HG03565 (cell line): Measurements from ENCODE around the gene LHFPL6.

ENCODE experiments used
- ATAC-seq: cut with Tn5 transposase; IDR thresholded peaks from one replicate; pipeline ENCODE4 v1.9.1; 2021; ENCODE audit warnings: mild to moderate bottlenecking, moderate library complexity; ENCODE audit not compliant: unreplicated experiment

LHFPL6 gene

DNA sequence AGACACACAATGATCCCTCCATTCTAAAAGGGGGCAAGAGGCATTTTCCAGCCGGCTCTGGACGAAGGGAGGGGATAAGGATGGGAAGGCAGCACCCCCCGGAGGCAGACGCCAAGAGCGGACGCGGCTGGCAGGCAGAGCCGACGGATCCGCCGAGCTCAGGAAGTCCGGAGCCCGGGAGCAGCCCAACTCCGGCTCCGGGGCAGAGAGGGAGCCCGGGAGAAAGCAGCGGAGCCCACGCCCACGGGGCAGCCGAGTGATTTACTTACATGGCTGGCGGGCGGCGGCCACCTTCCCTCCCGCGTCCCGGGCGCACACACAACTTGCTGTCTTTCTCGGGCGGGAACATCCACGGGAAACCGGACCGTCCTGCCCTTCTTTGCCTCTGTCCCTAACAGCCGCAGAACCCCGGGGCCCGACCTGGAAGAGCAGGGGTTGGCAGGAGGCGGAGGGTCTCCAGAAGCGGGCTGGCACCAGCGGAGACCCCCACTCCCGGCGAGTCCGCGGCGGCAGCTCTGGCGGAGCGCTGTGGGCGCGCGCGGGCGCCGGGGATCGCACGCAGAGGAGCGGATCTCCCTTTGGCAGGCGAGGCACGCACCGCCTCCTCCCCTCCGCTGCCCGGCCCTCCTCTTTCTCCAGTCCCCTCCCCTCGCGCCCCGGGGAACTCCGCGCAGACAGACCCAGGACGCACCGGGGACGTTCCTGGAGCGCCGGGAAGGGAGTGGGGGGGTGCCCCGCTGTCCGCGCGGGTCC, at the start of gene LHFPL6:
LHFPL6 (minus strand) TSS at position 580 of the 753 bp plus-strand sequence.
- ATAC-seq: peak; percentile 74

DNA sequence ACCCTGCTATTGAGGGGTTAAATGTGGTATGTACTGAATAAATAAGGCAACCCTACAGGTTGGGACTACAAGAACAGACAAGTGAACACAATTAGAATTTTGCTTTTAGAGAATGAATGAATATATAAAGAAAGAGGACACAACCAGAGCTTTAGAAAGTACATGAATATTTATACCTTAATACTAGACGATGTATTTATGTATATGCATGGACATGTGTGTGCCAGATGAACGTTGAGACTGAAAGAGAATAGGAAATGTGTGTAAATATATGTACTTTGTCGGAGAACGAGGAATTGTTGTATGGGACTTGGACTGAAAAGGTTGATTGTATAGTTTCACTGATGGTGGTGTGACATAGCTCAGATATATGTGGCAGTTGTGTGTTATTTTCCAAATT, 43.1 kb upstream of the LHFPL6 start:
- no peak for ATAC-seq

DNA sequence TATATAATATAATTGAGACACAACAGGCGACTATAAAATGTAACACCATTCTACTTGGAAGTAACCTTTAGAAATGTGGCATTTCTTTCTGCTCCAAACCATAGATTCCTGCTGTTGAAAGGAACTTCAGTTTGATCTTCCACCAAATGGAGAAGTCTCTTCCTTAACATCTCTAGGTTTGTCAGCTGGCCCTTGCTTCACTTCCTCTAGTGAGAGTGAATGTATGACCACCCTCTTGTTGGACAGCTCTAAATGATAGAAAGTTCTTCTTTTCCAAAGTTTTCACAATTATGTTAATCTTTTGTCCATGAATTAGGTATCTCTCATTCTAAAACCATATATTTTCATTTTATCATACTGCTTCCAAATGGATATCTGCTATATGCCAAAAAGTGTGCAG, 38.7 kb upstream of the LHFPL6 start:
- no peak for ATAC-seq

DNA sequence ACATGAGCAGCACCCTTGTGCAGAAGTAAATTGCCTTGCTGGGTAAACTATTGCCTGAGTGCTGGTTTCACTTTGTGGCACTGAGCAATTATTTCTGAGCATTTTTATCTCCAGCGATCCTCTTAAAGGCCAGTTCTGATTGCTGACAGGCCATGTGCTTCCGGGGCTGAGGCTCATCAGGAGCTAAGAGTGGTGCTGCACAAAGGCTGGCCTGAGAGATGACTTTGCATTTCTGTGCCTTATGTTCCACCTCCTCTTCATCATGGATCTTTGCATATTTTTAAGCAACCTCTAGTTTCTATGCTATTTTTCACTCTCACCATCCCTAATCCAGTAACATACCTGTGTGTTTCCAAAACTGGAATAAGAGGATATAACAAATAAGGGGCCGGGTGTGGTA, 34.9 kb upstream of the LHFPL6 start:
- no peak for ATAC-seq

DNA sequence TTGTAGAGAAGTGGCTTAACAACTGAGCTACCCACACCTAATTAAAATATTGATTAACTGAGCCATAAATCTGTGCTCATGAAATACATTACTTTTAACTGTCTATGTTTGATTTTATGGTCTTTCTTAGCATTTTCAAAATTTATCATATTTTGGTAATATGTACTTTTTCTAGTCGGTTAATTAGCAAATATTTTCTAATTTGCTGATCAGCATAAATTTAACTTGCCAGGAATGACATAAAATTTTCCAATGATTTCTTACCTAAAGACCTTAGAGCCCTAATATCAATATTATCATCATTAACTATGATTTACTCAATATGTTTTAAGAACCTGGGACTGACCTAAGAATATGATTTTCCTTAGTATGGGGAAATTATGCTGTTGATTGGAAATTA, 32.6 kb upstream of the LHFPL6 start:
- ATAC-seq: no peak

DNA sequence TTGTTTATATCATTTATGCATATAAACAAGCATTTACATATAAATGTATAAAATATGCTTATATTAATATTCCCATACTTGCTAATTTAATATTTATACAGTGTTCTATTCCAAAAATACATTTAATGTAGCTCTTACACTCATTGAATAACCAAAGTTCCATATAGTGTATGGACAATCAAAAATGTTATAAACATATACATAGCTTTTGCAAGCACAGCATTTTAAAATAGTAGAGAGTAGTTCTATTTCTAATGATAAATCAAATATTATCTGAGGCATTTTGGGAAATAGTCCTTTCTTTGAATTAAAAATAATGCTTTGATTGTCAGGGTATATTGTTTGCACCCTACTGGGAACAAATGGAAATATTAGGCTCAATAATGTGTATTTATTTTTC, 30.0 kb upstream of the LHFPL6 start:
- ATAC-seq: no peak

DNA sequence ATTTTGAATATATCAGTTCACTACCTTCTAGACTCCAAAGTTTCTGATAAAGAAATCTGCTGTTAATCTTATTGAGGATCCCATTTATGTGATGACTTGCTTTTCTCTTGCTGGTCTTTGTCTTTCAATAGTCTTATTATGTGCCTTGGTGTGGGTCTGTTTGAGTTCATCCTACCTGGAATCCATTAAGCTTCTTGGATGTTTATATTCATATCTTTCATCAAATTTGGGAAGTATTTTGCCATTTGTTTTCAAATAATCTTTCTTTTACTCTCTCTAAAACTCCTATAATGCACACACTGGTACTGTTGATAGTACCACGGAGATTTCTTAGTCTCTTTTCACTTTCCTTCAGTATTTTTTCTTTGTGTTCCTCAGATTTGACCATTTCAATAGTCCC, 28.3 kb upstream of the LHFPL6 start:
- no peak for ATAC-seq

DNA sequence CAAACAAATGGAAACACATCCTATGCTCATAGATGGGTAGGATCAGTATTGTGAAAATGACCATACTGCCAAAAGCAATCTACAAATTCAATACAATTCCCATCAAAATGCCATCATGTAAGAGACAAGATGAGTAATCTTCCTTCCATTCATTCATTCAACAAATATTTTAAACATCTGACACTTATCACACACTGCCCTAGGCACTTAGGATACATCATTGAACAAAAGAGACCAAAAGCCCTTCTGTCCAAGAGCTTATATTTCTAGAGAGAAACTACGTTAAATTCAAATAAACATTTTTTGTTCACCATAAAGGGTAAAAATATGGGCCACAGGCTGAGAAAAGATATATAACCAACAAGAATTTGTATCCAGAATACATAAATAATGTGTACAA, 20.5 kb upstream of the LHFPL6 start:
- no peak for ATAC-seq

DNA sequence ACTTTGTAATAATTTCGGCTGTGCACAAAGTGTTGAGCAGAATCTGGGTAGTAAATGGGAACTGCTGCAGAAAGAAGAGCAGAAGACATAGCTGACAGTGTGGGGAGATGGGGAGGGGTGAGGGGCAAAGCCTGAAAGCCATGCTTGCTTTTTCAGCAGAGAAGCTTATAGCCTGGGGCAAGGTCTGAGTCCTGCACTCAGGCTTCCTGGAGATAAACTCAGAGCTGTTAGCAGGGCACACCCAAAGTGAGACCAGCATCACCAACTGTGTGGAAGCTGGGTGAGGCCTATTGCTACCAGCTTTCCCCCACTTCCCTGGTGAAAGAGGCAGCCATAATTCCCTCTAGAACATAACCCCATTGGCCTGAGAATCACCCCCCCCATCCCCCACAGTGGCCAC, 15.6 kb upstream of the LHFPL6 start:
- no peak for ATAC-seq

DNA sequence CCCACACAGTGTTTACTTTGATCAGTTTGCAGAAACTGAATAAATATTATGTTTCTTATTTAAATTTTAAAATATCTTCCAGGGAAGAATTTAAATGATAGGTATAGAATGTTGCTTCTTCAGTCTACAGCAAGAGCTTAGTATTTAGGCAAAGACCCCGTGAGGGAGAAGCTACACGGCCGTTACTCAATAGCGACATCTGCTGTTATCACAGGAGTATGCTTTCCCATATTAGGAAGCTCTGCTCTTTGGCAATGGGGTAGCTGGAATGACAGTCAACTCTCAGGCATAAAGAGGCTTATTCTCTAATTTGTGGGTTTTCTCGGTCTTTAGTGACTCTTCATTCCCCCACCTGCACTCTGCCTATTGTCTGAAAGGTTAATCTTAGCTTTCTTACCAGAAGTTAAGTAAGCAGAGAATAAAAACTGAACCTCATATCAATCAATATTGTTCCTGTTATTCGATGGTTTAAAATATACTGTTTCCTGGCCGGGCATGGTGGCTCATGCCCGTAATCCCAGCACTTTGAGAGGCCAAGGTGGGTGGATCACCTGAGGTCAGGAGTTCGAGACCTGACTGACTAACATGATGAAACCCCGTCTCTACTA, 13.2 kb upstream of the LHFPL6 start:
- peak; percentile 56 for ATAC-seq

DNA sequence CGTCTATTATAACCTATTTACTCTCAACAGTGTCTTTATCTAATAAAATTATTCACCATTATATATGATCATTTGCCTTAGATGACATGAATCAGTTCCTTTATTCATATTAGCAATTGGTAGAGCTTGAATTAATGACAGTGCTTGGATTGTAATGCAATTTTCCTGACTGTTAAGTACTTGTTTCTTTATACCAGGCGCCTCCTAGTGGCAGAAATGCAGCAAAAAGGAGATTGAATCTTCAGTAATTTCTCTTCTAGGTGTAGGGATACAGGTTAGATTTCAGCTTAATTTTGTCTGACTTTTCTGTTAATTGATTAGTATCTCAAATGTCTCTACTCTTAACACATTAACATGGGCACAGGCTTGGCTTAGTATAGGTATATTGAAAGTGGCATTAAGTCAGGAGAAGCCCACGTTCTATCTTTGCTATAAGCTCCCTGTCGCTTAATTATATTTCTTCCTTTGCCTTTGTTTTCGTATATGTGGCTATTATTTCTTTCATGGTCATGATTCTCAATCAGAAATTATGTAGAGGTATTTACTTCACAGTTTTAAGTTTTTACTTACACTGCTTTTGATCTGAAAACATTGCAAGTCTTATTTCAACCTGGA, 9.1 kb upstream of the LHFPL6 start:
- ATAC-seq: peak; percentile 69

DNA sequence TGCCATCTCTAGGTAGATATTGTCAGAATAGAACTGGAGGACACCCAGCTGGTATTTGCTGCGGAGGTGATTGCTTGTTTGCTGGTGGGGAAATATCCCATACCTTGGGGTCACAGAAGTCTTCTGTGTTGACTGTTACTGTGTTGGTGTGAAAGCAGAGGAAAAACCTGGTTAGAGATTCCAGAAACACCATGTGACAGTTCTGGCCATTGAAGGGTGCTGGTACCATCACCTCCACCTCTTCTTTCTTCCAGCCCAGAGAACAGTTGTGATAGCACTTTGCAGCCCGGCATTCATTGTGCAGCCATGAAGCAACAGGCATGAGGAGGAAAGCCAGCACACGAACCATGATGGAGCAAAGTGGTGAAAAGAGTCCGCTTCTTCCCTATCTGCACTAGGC, 4.9 kb upstream of the LHFPL6 start:
- no peak for ATAC-seq

DNA sequence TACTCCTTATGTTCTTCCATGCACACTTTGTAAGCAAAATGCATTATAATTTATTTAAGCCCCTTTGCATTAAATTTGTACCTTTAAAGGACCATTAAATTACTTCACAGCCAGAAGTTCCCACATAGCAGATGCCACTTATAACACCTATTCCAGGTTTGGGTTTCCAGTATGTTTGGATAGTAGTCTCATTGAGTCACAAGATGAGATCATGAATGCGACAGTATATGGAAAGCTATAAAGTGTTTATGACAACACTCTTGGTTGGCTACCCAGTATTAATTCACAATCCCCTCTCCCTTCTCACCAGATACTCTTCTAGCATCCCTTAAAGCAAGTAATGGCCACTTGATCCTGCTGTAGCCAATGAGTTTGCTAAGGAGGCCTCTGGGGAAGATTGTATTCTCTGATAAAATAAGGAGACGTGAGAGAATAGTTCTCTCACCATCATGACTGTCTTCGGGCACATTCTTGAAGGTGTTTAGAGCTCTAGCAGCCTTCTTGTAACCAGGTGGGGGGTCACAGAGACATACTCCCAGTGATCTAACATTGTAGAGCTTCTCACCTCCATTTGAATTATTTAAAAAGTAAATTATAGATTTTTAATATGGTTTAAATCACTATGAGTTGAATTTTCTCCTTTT, 2.8 kb upstream of the LHFPL6 start:
- ATAC-seq: no peak

DNA sequence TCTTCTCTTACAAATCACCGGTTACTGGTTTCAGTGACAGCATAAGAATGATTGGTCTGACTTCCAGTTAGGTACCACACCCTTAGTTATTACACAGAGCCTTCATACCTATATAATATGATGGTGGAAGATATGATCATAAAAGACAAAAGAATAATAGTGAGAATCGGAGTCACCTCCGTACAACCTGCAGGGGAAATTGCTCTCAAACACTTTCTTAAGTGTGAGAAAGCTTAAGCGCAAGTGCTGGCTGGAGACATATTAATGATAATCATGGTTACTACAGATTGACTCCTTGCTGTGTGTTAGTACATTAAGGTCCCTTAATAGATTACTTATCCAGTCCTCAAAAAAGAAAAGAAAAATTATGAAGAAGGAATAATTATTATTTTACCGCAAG, 1.8 kb upstream of the LHFPL6 start:
- no peak for ATAC-seq

DNA sequence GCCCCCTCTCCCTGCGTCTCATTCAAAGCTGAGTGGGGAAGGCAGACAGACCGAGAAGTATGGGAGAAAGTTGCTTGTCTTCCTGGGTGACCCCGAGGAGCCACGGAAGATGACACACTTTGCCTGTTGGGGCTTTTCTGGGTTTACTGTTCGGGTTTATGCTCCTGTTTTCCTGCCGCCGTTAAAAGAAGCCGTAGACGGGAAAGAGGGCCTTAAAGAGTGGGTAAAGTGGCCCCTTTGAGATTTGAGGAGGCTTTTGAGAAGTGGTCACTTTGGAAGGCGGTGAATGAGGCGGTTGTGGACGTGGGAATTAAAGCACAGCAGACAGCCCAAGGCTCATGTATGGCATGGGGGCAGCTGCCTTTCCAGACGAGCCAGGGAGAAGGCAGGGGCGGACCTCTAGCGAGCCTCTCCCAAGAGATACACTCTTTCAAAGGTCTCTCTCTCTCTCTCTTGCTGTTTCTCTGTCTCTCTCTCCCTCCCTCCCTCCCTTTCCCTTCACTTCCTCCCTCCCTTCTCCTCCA, 493 bp upstream of the LHFPL6 start:
- peak; percentile 17 for ATAC-seq

DNA sequence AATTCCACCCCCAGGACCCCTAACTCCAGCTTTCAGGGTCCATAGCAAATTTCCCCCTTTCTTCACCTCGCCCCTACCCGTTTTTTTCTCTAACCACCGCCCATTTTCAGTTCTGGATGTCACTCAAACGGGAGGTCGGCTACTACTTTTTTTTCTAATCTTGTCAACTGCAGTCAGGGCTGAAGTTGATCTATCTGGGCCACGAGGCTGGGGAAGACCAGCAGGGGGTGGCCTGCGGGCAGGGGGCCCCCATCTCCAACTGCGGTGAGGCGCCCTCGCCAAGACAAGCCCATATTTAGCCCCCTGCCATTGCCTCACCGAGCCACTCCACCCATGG, 748 bp downstream of the LHFPL6 start:
- peak; percentile 25 for ATAC-seq

DNA sequence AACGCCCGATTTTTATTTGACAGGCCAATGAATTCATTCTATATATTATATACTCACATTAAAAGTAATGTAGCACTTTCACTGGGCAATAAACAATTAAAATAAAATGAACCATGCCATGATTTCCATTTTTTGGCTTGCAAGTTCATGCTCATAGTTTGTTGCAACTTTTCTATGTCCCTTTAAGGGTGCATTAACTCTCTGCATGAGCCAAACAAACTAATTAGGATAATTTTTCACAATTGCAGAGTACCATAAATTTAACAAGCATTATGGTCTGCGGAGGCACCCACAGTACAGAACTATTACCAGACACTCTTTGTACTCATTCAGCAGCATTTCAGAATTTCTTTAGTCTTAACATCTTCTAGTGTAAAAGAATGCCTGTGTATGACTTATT, 1.4 kb downstream of the LHFPL6 start:
- ATAC-seq: no peak

DNA sequence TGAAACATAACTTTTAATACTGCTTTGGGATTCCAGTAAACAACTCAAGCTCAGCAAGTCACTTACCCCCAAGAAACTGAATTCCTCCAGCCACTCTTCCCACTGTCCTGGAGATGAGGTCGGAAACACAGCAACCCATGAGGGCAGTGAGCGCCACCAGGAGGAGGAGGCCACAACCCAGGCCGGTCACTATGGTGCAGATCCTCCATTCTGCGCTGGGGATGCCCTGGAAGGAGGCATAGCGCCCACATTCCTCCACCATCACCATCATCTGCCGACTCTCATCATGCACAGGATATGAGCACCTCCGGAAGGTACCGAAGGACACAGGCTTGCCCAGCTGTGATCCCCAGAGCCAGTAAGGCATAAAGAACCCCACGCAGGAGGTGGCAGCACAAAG, 2.2 kb downstream of the LHFPL6 start:
- ATAC-seq: no peak

DNA sequence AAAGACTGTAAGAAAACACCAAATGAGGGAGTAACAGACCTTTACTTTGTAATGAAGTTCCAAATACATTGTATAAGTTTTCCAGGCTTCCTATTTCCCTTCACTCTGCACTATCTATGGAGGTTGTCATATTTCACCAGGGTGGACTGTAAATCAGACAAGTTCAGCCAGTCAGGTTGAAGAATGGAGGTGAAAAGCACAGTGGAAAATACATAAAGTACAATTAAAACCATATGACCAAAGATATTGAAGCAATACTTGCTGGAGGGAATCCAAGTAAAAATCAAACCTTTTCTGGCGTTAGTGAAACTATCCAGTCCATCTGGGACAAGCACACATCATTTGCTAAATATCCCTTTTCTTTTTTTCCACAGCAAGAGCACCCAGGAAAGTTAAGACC, 3.2 kb downstream of the LHFPL6 start:
- ATAC-seq: no peak

DNA sequence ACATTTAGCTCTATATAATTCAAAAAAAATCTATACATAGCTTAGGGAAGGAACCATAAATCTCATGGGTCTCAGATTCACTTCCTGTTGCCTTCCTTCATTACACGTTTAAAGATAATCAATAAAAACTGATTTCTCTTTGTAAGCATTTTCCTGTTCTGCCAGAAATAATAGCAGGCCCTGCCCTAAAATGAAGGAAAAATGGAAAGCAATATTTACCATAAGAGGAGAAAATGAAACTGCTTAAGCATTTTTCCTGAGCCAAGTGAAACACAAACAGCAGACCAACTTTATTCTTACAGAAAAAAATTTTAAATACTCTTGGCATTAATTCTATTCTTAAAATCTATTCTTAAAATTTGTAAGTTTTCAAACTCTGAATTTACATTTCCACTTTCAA, 4.0 kb downstream of the LHFPL6 start:
- no peak for ATAC-seq

DNA sequence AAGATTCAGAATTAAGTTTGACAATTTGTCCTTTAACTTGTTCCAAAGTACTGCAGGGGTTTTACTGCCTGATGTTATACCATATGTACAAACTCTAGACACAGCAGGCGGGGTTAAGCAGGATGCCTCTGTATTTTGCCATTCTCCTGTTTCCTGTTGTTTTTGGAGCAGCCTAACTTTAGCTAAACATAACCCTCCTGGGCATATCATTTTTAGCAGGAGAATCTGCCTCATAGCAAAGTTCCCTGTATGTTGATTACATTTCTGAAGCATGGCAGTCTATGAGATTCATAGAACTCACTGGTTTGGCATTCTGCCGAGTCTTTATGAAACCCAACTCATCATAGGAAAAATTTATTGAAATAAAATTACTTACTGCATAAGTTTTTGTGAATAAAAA, 5.2 kb downstream of the LHFPL6 start:
- ATAC-seq: no peak

DNA sequence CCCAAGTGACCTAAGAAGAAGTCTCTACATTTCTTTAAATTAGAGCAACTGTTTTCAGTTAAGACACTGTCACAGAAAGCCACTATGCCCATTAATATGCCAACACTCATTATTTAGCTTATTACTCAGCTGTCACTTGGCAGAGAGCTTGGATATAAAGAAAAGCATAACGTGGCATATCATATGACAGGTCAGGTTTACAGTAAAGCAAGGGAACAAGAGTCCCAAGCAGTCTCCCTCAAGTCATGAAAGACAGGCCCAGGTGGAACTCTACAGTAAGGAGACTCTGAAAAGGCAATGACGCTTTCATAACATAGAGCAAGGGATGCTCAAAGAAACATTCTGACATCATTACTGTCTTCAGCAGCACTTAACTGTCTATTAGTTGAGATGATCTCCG, 6.3 kb downstream of the LHFPL6 start:
- ATAC-seq: no peak
